H1 (cell line): ENCODE data around the gene CMPK2. TPM values are rescaled to one million over a fixed set of nuclear protein-coding genes. Genes with fewer than 3 reads are reported as not detected.

ENCODE experiments used
- CTCF ChIA-PET: fragments of 300-600 bp; sonication (Branson Sonifier 250); formaldehyde crosslinking; loops from one replicate; lab custom pipeline; 2021; ENCODE audit not compliant: partially characterized antibody; lab: Charles Lee
- POLR2A ChIA-PET: fragments of 300-600 bp; sonication (Branson Sonifier 250); formaldehyde crosslinking; loops from one replicate; lab custom pipeline; 2021; ENCODE audit warnings: inconsistent platforms; ENCODE audit not compliant: partially characterized antibody; lab: Charles Lee
- DNase-seq, 2 experiments: peaks; one replicate each; pipeline versions ENCODE4 v3.0.0 to v3.0.0-alpha.2; 2010 to 2022; ENCODE audit warnings: low spot score in 2 of 2, low read depth in 1 of 2, mixed read lengths in 1 of 2
- FAIRE-seq: peaks from 2 replicates; lab custom pipeline; 2011; peaks lifted over from hg19 to GRCh38; lab: Jason Lieb, UNC
- H2AFZ ChIP-seq: 2 replicates; pipeline ENCODE4 v1.8.1; 2012; ENCODE audit warnings: low read length, inconsistent platforms
- H2AK5ac ChIP-seq: 2 replicates; pipeline ENCODE4 v1.6.1; 2013; ENCODE audit warnings: low read depth, low read length
- H2BK120ac ChIP-seq: replicated peaks from 2 replicates; pipeline ENCODE3; 2013; ENCODE audit warnings: low read depth, low read length, inconsistent platforms
- H2BK12ac ChIP-seq: 2 replicates; pipeline ENCODE4 v1.6.1; 2013; ENCODE audit warnings: low read depth, low read length
- H2BK15ac ChIP-seq: 2 replicates; pipeline ENCODE4 v1.6.1; 2013; ENCODE audit warnings: low read length
- H2BK20ac ChIP-seq: 2 replicates; pipeline ENCODE4 v1.6.1; 2013; ENCODE audit warnings: low read length
- H2BK5ac ChIP-seq: 2 replicates; pipeline ENCODE4 v1.6.1; 2013; ENCODE audit warnings: low read depth, low read length
- H3K14ac ChIP-seq: 2 replicates; pipeline ENCODE4 v1.6.1; 2013; ENCODE audit warnings: inconsistent platforms; ENCODE audit not compliant: insufficient read length
- H3K18ac ChIP-seq: 2 replicates; pipeline ENCODE4 v1.6.1; 2013; ENCODE audit warnings: low read length; ENCODE audit errors: extremely low read depth
- H3K23ac ChIP-seq: 2 replicates; pipeline ENCODE4 v1.6.1; 2013; ENCODE audit warnings: inconsistent platforms; ENCODE audit not compliant: insufficient read length
- H3K23me2 ChIP-seq: 2 replicates; pipeline ENCODE4 v1.6.1; 2013; ENCODE audit warnings: low read depth, low read length
- H3K27ac ChIP-seq: 2 replicates; pipeline ENCODE4 v1.6.1; 2011; ENCODE audit warnings: low read depth, low read length, inconsistent platforms
- H3K27me3 ChIP-seq, 4 experiments: replicated peaks in 1 of 4; 1 replicate in 1 of 4; 2 replicates in 3 of 4; pipeline versions ENCODE4 v1.6.1 to v1.8.1; 2011 to 2013; ENCODE audit warnings: low read length in 3 of 4, mild to moderate bottlenecking in 3 of 4, inconsistent platforms in 2 of 4, mixed read lengths in 2 of 4, moderate library complexity in 1 of 4; ENCODE audit not compliant: control insufficient read depth in 3 of 4, insufficient read depth in 3 of 4; ENCODE audit errors: extremely low read depth in 1 of 4
- H3K36me3 ChIP-seq, 4 experiments: 2 replicates each; pipeline versions ENCODE4 v1.6.1 to v1.8.1; 2011 to 2013; ENCODE audit warnings: mild to moderate bottlenecking in 4 of 4, low read length in 3 of 4, moderate library complexity in 2 of 4, control low read depth in 1 of 4, inconsistent platforms in 1 of 4; ENCODE audit not compliant: insufficient read depth in 4 of 4, control insufficient read depth in 2 of 4
- H3K4ac ChIP-seq: replicated peaks from 2 replicates; pipeline ENCODE3; 2013; ENCODE audit warnings: low read length, low read depth, mixed read lengths, inconsistent platforms; ENCODE audit not compliant: insufficient read length
- H3K4me1 ChIP-seq, 4 experiments: replicated peaks in 1 of 4; 1 replicate in 1 of 4; 2 replicates in 3 of 4; pipeline versions ENCODE4 v1.6.1 to v1.8.1; 2011 to 2013; ENCODE audit warnings: low read length in 3 of 4, inconsistent platforms in 2 of 4, mixed read lengths in 1 of 4; ENCODE audit not compliant: insufficient read depth in 4 of 4, control insufficient read depth in 3 of 4
- H3K4me2 ChIP-seq, 2 experiments: 2 replicates each; pipeline versions ENCODE4 v1.6.1 to v1.8.1; 2011 to 2013; ENCODE audit warnings: low read depth in 2 of 2, low read length in 2 of 2, control low read depth in 1 of 2, inconsistent platforms in 1 of 2, mild to moderate bottlenecking in 1 of 2; ENCODE audit not compliant: insufficient read depth in 1 of 2
- H3K4me3 ChIP-seq, 4 experiments: fragments of 200-600, 300-600 bp in 1 of 4; sonication (generic), shearing (Covaris generic), sonication (Bioruptor Twin) in 1 of 4; 2 replicates each; pipeline versions ENCODE4 v1.5.1 to v1.8.1; 2011 to 2016; ENCODE audit warnings: low read length in 4 of 4, low read depth in 3 of 4, control low read depth in 2 of 4, inconsistent platforms in 2 of 4, mild to moderate bottlenecking in 2 of 4, mixed read lengths in 1 of 4, moderate library complexity in 1 of 4; ENCODE audit not compliant: insufficient read depth in 2 of 4; ENCODE audit errors: extremely low read depth in 1 of 4
- H3K56ac ChIP-seq: replicated peaks from 2 replicates; pipeline ENCODE3; 2013; ENCODE audit warnings: low read depth, mild to moderate bottlenecking, mixed read lengths, low read length, inconsistent platforms; ENCODE audit not compliant: insufficient read length
- H3K79me1 ChIP-seq: 2 replicates; pipeline ENCODE4 v1.6.1; 2013; ENCODE audit warnings: low read depth, low read length, control low read depth
- H3K79me2 ChIP-seq, 2 experiments: 2 replicates each; pipeline versions ENCODE4 v1.6.1 to v1.8.1; 2012 to 2013; ENCODE audit warnings: low read length in 2 of 2, mild to moderate bottlenecking in 2 of 2, inconsistent platforms in 1 of 2; ENCODE audit not compliant: insufficient read depth in 2 of 2, control insufficient read depth in 1 of 2
- H3K9ac ChIP-seq, 4 experiments: replicated peaks in 1 of 4; 1 replicate in 1 of 4; 2 replicates in 3 of 4; pipeline versions ENCODE4 v1.6.1 to v1.8.1; 2011 to 2013; ENCODE audit warnings: low read depth in 3 of 4, low read length in 3 of 4, control low read depth in 2 of 4, mild to moderate bottlenecking in 2 of 4, moderate library complexity in 2 of 4, inconsistent platforms in 1 of 4; ENCODE audit errors: extremely low read depth in 1 of 4
- H3K9me3 ChIP-seq, 2 experiments: 2 replicates each; pipeline versions ENCODE4 v1.6.1 to v1.8.1; 2012 to 2013; ENCODE audit warnings: mild to moderate bottlenecking in 2 of 2, moderate library complexity in 2 of 2, control low read depth in 1 of 2, inconsistent platforms in 1 of 2, low read depth in 1 of 2, low read length in 1 of 2, mixed read lengths in 1 of 2; ENCODE audit not compliant: insufficient read depth in 2 of 2
- H4K20me1 ChIP-seq, 2 experiments: replicated peaks in 1 of 2; 2 replicates each; pipeline versions ENCODE3 to v1.8.1; 2011 to 2013; ENCODE audit warnings: inconsistent platforms in 2 of 2, low read length in 2 of 2, mild to moderate bottlenecking in 1 of 2; ENCODE audit not compliant: insufficient read depth in 2 of 2, control insufficient read depth in 1 of 2
- H4K5ac ChIP-seq: 2 replicates; pipeline ENCODE4 v1.6.1; 2013; ENCODE audit warnings: low read length, low read depth, mixed read lengths, inconsistent platforms; ENCODE audit not compliant: insufficient read length
- H4K8ac ChIP-seq: 2 replicates; pipeline ENCODE4 v1.8.0; 2013; ENCODE audit warnings: mild to moderate bottlenecking, moderate library complexity, low read length, inconsistent platforms; ENCODE audit not compliant: insufficient read depth; ENCODE audit errors: extremely low read depth
- H4K91ac ChIP-seq: replicated peaks from 2 replicates; pipeline ENCODE3; 2013; ENCODE audit warnings: low read length, mixed read lengths, inconsistent platforms; ENCODE audit not compliant: insufficient read length
- EP300 ChIP-seq, 2 experiments: IDR thresholded peaks; 1 replicate in 1 of 2; 2 replicates in 1 of 2; pipeline ENCODE4 v1.6.1; 2011 to 2012; ENCODE audit warnings: low read depth in 2 of 2, low read length in 2 of 2, mild to moderate bottlenecking in 2 of 2, borderline replicate concordance in 1 of 2, inconsistent platforms in 1 of 2, moderate library complexity in 1 of 2
- JUN ChIP-seq: IDR thresholded peaks from 2 replicates; pipeline ENCODE4 v1.6.1; 2011; ENCODE audit warnings: low read depth, mild to moderate bottlenecking, improper control_type of control experiment, low read length
- SAP30 ChIP-seq: fragments of 300-600 bp; sonication (generic); IDR thresholded peaks from 2 replicates; pipeline ENCODE4 v1.7.1; 2012; ENCODE audit warnings: low read length, moderate library complexity, mild to moderate bottlenecking, inconsistent platforms; ENCODE audit not compliant: insufficient read depth, insufficient replicate concordance
- TBP ChIP-seq: IDR thresholded peaks from 2 replicates; pipeline ENCODE4 v1.6.1; 2011; ENCODE audit warnings: low read depth, low read length, improper control_type of control experiment
- polyA plus RNA-seq, 7 experiments: library from polyadenylated mRNA; depleted of rRNA in 3 of 7; stranded (reverse) in 5 of 7; unstranded in 2 of 7; fragments of >200 nt in 5 of 7; fragments of 200-250 nt in 2 of 7; gene quantifications; 1 replicate in 5 of 7; 2 replicates in 1 of 7; 4 replicates in 1 of 7; pipeline versions ENCODE4 v1.2.1 to v1.2.3, GENCODE V29; 2011 to 2013; ENCODE audit warnings: missing spikeins in 2 of 7, mixed read lengths in 2 of 7
- total RNA-seq: library from RNA; stranded (reverse); fragmentation: NEBNext Ultra II Directional; extraction: Animal tissue kit (Norgen Biotek cat#: 25700); gene quantifications from 2 replicates; pipeline ENCODE4 v1.2.1, GENCODE V29; 2021

Gene CMPK2
- total and polyA plus RNA-seq, 2 of the 8 experiments (the other 6 are each of a cell fraction or from before 2014, with no cell fraction given), result 0.28 to 0.53 TPM

DNA sequence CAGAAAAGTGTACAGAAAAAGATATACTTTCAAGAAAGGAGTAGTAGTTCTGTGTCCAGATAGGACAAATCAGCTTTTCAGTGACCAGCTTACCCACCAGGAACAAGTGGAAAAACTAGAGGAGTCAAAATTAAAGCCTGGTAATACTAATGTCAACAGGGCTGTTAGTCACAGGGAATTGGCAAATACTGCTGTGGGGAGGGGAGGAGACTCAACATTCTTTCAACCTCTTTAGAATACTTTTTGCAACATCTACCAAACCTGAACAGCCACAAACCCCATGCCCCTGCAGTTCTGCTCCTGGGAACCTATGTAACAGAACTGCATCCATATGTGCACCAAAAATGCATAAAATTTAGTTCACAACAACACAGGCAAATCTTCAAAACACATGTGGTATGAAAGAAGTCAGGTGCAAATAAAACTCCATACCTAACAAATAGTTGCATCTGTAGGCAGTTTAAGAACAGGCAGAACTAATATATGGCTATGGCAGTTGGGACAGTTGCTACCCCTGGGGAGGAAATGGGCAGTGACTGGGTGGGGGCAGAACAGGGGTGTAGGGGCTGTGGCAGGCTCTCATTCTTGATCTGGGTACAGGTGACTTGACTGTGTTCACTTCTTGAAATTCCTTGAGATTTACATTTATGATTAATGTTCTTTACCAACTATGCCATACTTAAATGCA, 9.7 kb downstream of the CMPK2 start:
- no peak for FAIRE-seq
- CTCF ChIA-PET, result no interaction called here

More for the DNA sequence above, 9.7 kb downstream of the CMPK2 start:
- no peak overlapping the region for H2AFZ ChIP-seq
- no peak overlapping the region for H4K91ac ChIP-seq
- no peak overlapping the region for H3K27ac ChIP-seq
- no peak overlapping the region for H3K4me3 ChIP-seq
- no peaks in the 10 kb centered on the region for H3K23me2 ChIP-seq
- no peak overlapping the region for H2BK15ac ChIP-seq
- TF ChIP-seq JUN (no peak), EP300 (IDR thresholded peaks at IDR 0.05; ENCODE audit: borderline replicate concordance in 1 of 2, low read depth in 2 of 2, low read length in 2 of 2) (no peak), SAP30 (no peak), TBP (no peak)
- H3K79me1 ChIP-seq, result no peaks in the 10 kb centered on the region
- H2BK5ac ChIP-seq, result no peak overlapping the region
- no peak overlapping the region for H3K18ac ChIP-seq
- H3K9me3 ChIP-seq, result peaks cover 10 to 22% of the 10 kb centered on the region in 2 experiments; a peak in 3 of 4 replicates
- no peak overlapping the region for H3K14ac ChIP-seq
- no peak overlapping the region for H2BK120ac ChIP-seq
- H4K5ac ChIP-seq, result no peak overlapping the region
- no peaks in the 10 kb centered on the region for H4K20me1 ChIP-seq
- H3K56ac ChIP-seq, result no peak overlapping the region
- 0 out of 7 replicates have a peak, but pooled peaks cover 0 to 2% (median 0%) of the 10 kb centered on the region in 4 experiments for H3K4me1 ChIP-seq
- H3K9ac ChIP-seq, result no peak overlapping the region
- no peak overlapping the region for H3K4me2 ChIP-seq
- H4K8ac ChIP-seq, result no peak overlapping the region
- no peaks in the 10 kb centered on the region for H3K79me2 ChIP-seq
- no peaks in the 10 kb centered on the region for H3K27me3 ChIP-seq
- H2BK12ac ChIP-seq, result no peak overlapping the region
- H3K23ac ChIP-seq, result no peak overlapping the region
- POLR2A ChIA-PET, result no interaction called here
- no peak overlapping the region for H3K4ac ChIP-seq
- H2AK5ac ChIP-seq, result no peak overlapping the region
- no peak for DNase-seq
- H2BK20ac ChIP-seq, result no peak overlapping the region
- peaks cover 0 to 5% (median 0%) of the 10 kb centered on the region in 4 experiments; a peak in 1 of 8 replicates for H3K36me3 ChIP-seq
